ENCODE data around the gene POLR2I.
"Not testable (repeated sequence)": the region's sequence is repeated elsewhere in the genome, so short reads cannot be mapped to it uniquely, and the experiment has no call there.

Gene POLR2I

GRCh38 chr19:36114721-36115452 is at the start of gene POLR2I:
TSS of gene POLR2I (minus strand) at chr19:36114875. CDS start at chr19:36114856, 19 bp downstream.
- peak; percentile 100 for DNase-seq

GRCh38 chr19:36163813-36164212 is 49.1 kb upstream of the POLR2I start:
- no peak for DNase-seq

- DNase-seq = no peak
These were observed 46.3 kb upstream of the POLR2I start for GRCh38 chr19:36160821-36161596.

DNA sequence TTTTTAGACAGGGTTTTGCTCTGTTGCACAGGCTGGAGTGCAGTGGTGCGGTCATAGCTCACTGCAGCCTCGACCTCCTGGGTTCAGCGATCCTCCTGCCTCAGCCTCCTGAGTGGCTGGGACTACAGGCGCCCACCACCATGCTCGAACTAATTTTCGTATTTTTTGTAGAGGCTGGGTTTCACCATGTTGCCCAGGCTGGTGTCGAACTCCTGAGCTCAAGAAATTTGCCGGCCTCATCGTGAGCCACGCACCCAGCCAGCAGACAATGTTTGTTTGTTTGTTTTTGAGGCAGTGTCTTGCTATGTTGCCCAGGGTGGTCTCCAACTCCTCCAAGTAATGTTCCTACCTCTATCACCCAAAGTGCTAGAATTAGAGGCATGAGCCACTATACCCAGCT is 38.5 kb upstream of the POLR2I start:
- DNase-seq = no peak

GRCh38 chr19:36152352-36153091 is 37.8 kb upstream of the POLR2I start, which contains the start of gene COX7A1:
TSS of gene COX7A1 (minus strand) at chr19:36152447. CDS start at chr19:36152407, 40 bp downstream.
- no peak for DNase-seq

DNA sequence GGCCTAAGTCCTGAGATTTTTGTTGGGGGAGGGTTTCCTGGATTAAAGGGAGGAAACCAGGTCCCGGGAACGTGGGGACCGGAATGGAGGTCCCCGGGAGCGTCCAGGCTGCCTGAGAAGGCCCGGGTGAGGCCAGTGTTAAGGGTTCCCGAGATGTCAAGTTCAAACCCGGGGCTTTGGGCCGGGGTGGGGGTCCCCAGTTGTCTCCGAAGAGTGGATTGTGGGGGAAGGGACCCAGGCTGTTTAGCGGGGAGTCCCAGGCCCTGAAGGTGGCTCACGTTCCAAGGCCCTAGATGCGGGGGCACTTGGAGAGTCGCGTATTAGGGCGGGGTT is 37.3 kb upstream of the POLR2I start:
- no peak for DNase-seq

GRCh38 chr19:36151144-36152018 is 36.7 kb upstream of the POLR2I start:
- no peak for DNase-seq

- no peak for DNase-seq
These were observed 35.9 kb upstream of the POLR2I start for GRCh38 chr19:36150586-36150985.

DNA sequence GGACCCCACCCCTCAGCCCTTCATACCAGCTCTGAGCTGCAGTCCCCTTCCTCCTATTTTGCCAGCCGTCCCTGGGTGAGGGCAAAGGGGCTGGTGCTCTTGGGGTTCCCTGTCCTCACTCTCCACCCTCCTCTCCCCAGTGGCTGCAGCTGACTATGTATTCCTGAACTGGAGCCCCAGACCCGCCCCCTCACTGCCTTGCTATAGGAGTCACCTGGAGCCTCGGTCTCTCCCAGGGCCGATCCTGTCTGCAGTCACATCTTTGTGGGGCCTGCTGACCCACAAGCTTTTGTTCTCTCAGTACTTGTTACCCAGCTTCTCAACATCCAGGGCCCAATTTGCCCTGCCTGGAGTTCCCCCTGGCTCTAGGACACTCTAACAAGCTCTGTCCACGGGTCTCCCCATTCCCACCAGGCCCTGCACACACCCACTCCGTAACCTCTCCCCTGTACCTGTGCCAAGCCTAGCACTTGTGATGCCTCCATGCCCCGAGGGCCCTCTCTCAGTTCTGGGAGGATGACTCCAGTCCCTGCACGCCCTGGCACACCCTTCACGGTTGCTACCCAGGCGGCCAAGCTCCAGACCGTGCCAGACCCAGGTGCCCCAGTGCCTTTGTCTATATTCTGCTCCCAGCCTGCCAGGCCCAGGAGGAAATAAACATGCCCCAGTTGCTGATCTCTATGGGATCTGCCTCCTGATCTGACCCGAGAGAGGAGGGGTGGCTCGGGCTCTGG is 35.2 kb upstream of the POLR2I start:
- no peak for DNase-seq

DNA sequence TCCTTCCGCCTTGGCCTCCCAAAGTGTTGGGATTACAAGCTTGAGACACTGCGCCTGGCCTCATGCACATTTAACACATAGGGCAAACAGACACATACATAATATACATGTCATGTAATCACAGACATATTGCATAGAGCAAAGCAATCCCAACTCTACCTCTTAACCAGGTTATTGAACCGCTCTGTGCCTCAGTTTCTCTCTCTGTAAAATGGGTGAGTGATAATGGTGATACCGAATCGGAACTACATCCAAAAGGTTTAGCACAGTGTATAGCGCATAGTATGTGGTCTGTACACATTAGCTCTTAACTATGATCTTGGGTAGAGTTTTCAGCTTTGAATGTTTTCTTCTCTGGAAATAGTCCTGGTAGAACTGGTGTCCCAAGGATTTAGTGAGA is 29.9 kb upstream of the POLR2I start:
- DNase-seq = no peak

DNA sequence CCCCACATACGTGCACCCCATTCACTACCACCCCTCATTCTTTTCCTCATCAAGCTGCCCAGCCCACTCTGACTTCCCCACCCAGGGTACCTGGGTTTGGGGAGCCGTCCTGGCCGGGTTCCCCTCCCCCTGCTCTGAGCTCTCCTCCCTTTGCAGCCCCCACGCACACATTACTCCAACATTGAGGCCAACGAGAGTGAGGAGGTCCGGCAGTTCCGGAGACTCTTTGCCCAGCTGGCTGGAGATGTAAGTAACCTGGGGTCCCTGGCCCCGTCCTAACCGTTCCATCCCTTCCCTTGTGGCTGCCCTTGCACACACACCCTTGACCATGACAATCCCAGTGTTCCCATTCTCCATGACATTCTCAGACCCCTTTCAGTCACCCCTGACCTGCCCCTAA is 27.8 kb upstream of the POLR2I start:
- no peak for DNase-seq

DNA sequence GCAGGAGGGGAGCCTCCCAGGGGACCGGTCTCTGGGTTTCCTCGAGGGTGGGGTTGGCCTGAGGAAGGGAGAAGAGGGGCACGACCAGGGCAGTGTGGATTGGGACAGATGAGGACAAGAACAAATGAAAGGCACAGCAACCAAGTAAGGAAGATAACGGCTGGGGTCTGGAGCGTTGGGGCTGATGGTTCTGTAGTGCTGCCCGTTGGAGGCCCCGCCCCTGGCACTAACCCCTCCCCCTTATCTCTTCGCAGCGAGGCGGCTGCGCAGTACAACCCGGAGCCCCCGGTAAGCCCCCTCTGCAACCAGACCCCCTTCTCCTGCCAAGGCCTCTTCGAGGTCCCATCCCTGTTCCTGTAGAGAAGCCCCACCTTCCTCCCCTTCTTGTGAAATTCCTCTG is 27.4 kb upstream of the POLR2I start:
- no peak for DNase-seq

DNA sequence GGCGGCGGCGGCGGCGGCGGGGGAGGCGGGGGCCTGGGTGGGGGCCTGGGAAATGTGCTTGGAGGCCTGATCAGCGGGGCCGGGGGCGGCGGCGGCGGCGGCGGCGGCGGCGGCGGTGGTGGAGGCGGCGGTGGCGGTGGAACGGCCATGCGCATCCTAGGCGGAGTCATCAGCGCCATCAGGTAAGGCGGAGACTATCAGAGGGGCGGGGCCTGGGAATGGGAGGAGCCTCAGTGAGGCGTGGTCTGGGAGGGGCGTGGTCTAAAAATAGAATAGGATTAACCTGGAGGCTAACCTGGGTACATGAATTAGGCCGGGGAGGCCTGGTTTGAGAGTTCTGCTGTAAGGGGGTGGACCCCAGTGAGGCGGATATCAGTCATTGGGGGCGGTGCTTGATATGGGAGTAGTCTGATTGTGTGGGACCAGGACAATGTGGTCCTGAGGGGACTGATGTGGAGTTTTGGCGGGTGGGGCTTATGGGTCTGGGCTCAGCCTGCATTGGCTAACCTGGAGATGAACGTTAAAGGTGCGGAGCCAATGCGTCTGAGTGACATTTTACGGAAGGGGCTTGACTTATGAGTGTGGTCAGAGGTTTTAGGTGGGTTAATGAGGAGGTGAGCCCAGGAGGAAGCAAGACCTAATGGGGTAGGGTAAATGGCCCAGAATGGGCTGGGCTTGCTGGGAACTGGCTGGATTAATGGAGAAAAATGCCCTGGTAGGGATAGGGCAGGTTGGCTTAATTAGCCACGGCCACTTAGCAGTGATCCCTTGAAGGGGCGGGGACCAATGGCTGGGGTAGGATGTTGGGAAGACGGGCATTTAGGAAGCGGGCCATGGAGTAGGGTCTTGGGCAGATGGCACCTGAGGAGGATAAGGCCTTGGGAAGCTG is 26.6 kb upstream of the POLR2I start:
- DNase-seq = peak; percentile 80 to 94

DNA sequence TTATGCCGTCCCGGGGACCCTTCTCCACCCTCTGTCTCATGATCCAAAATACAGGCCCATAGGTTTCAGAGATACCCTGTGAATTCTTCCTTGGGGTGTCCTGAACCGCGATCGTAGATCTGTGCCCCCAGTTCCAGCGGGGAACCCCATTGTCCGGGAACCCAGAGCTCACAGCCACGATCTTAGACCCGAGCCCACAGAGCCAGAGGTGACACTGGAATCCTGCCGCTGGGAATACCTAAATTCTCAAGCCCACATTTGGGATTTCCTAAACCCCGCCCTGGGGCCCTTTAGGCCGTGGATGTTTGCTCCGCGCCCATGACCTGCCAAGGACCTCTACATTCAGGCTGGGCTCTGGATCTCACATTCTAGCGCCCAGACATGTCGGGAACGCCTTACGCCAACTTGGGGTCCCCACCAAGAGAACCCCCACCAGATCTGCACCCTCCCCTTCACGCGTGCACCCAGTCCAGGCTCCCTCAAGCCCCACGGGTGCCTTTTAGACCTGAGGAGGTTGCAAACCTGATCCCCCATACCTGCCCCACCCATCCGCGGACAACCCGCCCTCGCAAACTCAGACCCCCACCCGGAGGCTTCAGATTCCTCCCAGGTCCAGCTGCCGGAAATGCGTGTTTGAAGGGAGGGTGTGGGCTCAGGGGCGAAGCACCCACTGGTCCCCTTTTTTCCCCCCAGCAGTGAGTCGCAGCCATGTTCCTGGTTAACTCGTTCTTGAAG is 25.8 kb upstream of the POLR2I start:
- peak; percentile 75 to 91 for DNase-seq

DNA sequence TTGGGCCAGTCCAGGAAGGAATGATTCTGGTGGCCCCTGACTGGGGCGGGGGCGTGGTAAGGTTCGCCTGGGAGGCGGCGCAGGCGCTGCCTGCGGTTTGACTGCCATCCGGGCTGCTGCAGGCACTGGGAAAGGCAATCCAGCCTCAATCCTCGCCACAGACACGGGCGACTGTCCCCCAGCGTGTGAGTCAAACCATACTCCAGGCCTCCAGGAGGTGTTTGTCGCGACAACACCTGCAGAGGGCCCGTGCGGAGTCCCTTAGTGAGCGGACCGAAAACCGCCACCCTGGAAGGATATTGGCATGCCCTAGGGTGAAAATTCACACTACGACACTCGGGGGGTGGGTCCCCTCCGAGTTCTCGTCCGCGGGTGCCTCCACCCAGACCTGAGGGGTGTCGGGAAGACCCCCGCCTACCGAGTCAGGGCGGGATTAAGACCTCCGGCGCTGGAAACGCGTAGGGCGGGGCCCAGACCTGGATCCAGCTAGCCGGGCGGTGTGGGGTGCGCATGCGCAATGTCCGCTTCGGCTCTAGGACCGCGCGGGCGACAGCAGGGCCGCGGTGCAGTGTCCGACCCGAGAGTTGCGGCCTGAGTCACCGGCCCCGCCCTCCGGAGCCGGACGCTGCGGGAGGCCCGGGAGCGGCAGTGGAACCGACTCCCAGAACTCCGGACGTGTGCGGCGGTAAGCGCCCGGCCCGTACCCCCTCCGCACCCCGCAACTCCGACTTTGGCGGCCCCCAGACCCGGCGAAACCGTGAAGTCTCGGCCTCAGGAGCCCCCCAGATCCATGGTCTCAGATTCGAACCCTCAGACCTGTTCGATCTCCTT is 25.0 kb upstream of the POLR2I start, which contains the start of gene CAPNS1:
CAPNS1 (plus strand) TSS at position 594 of the 831 bp plus-strand sequence. CDS start 946 bp downstream, outside the sequence.
- peak; percentile 90 to 99 for DNase-seq

- no peak for DNase-seq
These were observed 24.4 kb upstream of the POLR2I start for GRCh38 chr19:36139120-36139472.

DNA sequence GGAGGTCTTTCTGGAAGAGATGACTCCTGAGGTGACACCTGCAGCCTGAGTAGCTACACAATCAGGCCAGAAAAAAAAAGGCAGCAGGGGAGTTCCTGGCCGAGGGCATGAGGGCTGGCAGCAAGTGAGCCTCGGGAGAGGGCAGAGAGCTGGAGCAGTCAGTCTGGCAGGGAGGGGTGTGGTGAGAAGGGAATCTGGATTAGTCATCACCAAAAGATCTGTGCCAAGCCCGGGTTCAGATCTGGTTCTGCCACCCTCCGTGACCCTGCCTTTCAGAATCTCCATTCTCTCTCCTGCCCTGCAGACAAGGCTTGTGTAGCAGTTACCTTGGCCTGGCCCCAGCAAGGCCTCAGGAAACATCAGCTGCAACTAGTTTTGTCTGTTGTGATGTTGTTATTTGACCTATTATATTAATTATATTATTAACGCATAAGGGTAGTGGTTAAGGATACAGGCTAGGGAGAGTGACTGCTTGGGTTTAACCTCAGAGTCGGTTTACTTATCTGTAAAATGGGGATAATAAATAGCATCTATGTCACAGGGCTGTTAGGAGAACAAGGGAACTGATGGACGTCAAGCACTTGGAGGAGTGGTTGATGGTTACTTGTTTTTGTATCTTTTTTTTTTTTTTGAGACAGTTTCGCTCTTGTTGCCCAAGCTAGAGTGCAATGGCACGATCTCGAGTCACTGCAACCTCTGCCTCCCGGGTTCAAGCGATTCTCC is 22.4 kb upstream of the POLR2I start:
- no peak for DNase-seq

DNA sequence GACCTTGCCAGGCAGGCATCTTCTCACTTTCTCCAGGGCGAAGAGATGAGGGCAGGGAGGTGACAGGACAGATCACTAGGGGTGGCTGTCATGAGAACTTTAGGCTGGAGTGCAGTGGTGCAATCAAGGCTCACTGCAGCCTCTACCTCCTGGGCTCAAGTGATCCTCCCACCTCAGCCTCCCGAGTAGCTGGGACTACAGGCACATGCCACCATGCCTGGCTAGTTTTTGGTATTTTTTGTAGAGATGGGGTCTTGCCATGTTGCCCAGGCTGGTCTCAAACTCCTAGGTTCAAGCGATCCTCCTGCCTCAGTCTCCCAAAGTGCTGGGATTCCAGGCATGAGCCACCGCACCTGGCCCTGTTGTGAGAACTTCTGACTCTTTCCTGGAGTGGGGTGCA is 20.2 kb upstream of the POLR2I start:
- DNase-seq = not testable (repeated sequence)

Measured in NCI-H526 (cell line).